Fibroblast of lung (primary cell): ENCODE results near the gene WDTC1.

Experiments used
- EZH2 ChIP-seq: IDR thresholded peaks from 2 replicates; pipeline ENCODE4 v1.5.1; 2012; ENCODE audit warnings: low read length, control low read depth, mild to moderate bottlenecking; ENCODE audit errors: missing control alignments
- TF ChIP-seq, protein P1 (sequence below), 2 donors: IDR thresholded peaks in 1 of 2; conservative IDR thresholded peaks in 1 of 2; 1 replicate in 1 of 2; 2 replicates in 1 of 2; pipeline ENCODE4 v1.5.1; 2011 to 2012; ENCODE audit warnings: low read length in 2 of 2, control low read depth in 1 of 2, inconsistent platforms in 1 of 2, low read depth in 1 of 2, mild to moderate bottlenecking in 1 of 2

DNA sequence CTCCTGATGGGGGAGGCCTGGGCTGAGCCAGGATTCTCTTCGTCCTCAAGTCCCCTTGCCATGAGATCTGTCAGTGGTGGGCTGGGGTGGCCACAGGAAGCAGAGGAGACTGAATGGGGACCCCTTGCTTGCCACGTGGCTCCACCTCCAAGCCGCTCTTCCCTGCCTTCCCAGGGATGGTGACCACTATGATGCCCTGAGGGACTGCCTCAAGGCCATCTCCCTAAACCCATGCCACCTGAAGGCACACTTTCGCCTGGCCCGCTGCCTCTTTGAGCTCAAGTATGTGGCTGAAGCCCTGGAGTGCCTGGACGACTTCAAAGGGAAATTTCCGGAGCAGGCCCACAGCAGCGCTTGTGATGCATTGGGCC lies 66.6 kb downstream of the WDTC1 start:
- TF ChIP-seq, protein P1, sequence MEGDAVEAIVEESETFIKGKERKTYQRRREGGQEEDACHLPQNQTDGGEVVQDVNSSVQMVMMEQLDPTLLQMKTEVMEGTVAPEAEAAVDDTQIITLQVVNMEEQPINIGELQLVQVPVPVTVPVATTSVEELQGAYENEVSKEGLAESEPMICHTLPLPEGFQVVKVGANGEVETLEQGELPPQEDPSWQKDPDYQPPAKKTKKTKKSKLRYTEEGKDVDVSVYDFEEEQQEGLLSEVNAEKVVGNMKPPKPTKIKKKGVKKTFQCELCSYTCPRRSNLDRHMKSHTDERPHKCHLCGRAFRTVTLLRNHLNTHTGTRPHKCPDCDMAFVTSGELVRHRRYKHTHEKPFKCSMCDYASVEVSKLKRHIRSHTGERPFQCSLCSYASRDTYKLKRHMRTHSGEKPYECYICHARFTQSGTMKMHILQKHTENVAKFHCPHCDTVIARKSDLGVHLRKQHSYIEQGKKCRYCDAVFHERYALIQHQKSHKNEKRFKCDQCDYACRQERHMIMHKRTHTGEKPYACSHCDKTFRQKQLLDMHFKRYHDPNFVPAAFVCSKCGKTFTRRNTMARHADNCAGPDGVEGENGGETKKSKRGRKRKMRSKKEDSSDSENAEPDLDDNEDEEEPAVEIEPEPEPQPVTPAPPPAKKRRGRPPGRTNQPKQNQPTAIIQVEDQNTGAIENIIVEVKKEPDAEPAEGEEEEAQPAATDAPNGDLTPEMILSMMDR (conservative IDR thresholded peaks at IDR 0.05 in 1 of 2, IDR thresholded peaks at IDR 0.05 in 1 of 2; ENCODE audit: low read depth in 1 of 2, low read length in 2 of 2), result no peak
- no peak for TF ChIP-seq EZH2
